Heart right ventricle (tissue), 16 donors: ENCODE data around the gene RTF1. TPM values are rescaled to one million over a fixed set of nuclear protein-coding genes. Genes with fewer than 3 reads are reported as not detected.

Experiments
- ATAC-seq, 8 donors: fragments of 200-7000 bp; cut with Tn5 transposase; one replicate each; pipeline ENCODE4 v1.9.1; 2020; ENCODE audit warnings: mild to moderate bottlenecking in 8 of 8, moderate library complexity in 8 of 8, moderate number of reproducible peaks in 1 of 8
- DNase-seq, 2 donors: peaks; one replicate each; pipeline ENCODE4 v3.0.0-alpha.2; 2020
- H3K27ac ChIP-seq, 10 donors: fragments of 200-600 bp; sonication (generic) in 2 of 10; one replicate each; pipeline versions ENCODE4 v1.5.0 to v1.8.0; 2020 to 2022; ENCODE audit warnings: mild to moderate bottlenecking in 3 of 10
- H3K27me3 ChIP-seq, 7 donors: fragments of 200-600 bp; one replicate each; pipeline ENCODE4 v1.8.0; 2021 to 2022; ENCODE audit warnings: mild to moderate bottlenecking in 2 of 7
- H3K36me3 ChIP-seq, 9 donors: fragments of 200-600 bp; sonication (generic) in 1 of 9; one replicate each; pipeline versions ENCODE4 v1.5.0 to v1.8.0; 2020 to 2022; ENCODE audit warnings: mild to moderate bottlenecking in 2 of 9
- H3K4me1 ChIP-seq, 9 donors: fragments of 200-600 bp; sonication (generic) in 1 of 9; one replicate each; pipeline versions ENCODE4 v1.5.0 to v1.8.0; 2020 to 2022; ENCODE audit warnings: mild to moderate bottlenecking in 4 of 9
- H3K4me3 ChIP-seq, 10 donors: fragments of 200-600 bp; sonication (generic) in 2 of 10; one replicate each; pipeline versions ENCODE4 v1.5.0 to v1.8.0; 2020 to 2022; ENCODE audit warnings: mild to moderate bottlenecking in 7 of 10, moderate library complexity in 2 of 10
- H3K9me3 ChIP-seq, 11 donors: fragments of 200-600 bp in 10 of 11; sonication (generic) in 2 of 11; one replicate each; pipeline versions ENCODE4 v1.5.0 to v1.8.0; 2013 to 2022; ENCODE audit warnings: mild to moderate bottlenecking in 2 of 11, control low read depth in 1 of 11, moderate library complexity in 1 of 11
- WGBS, 2 donors: extraction: QIAGEN DNeasy Blood & Tissue Kit; methylation state at CpG; one replicate each; pipeline ENCODE4 v1.1.7; 2013; ENCODE audit warnings: inconsistent platforms in 1 of 2; 5-methylcytosine and 5-hydroxymethylcytosine counted together
- intact Hi-C, 10 donors: fragments of 100-400 bp; cut with DNase I; formaldehyde crosslinking; loops; one replicate each; pipeline versions ENCODE4 v1.11.1 to v1.14.2; 2022
- polyA plus RNA-seq, 2 donors: library from polyadenylated mRNA; stranded (reverse); fragments of 200-250 nt; gene quantifications; one replicate each; pipeline ENCODE4 v1.2.3, GENCODE V29; 2013
- total RNA-seq, 10 donors: library from RNA; stranded (reverse); fragmentation: NEBNext Ultra II Directional in 3 of 10; extraction: Animal tissue kit (Norgen Biotek cat#: 25700) in 3 of 10; gene quantifications; one replicate each; pipeline versions ENCODE4 v1.2.1 to v1.2.4, GENCODE V29; 2021 to 2023
- TF ChIP-seq, protein P1 (sequence below), 9 donors: fragments of 200-600 bp; sonication (generic) in 2 of 9; IDR thresholded peaks; one replicate each; pipeline versions ENCODE4 v1.5.0 to v1.8.0; 2021 to 2022; ENCODE audit warnings: antibody characterized with exemption in 9 of 9, mild to moderate bottlenecking in 5 of 9, moderate library complexity in 1 of 9
- donor health status: Arrhythmogenic right ventricular cardiomyopathy.
- donor health status: ischemic (EF 13 %, LVEDD 7.1; RV severe dilation, severe dysfunction).
- donor health status: healthy with polysubstance abuse.
- donor health status: DM: no; HTN: yes; CAD: no.
- donor health status: DM: no; HTN: no; CAD: no.
- donor health status: ischemic (EF 25% LVEDD 6.9; RV normal size, moderate dysfunction).
- donor health status: ischemic (EF 25% LVEDD 5.7; RV mildly dilated, moderate dysfunction).
- donor health status: healthy.
- donor health status: DM: yes; HTN: yes; CAD: no.
- donor health status: Ischemic cardiomyopathy.
- donor health status: ischemic (EF 35%, LVEDD 5.7; RV mildly dilated, moderate dysfunction).
- donor health status: nonischemic (EF 11% LVEDD 7.7; RV severe dilation, severe dysfunction).
- donor health status: DM: yes; HTN: yes; CAD: no.
- donor health status: PGD.
- donor health status: ischemic (EF 29% LVEDD 5.4; RV normal size, mild dysfunction).
- donor health status: nonischemic (EF 23%, LVEDD 6.1; RV moderate dilation, normal function).

The RTF1 gene
- total and polyA plus RNA-seq, 12 donors, result 10.8 to 38.0 (median 30.7) TPM

- ATAC-seq (no peak), DNase-seq (no peak)
- H3K36me3 ChIP-seq, result peaks cover 4 to 82% (median 56%) of the 10 kb centered on the region in 9 donors
- TF ChIP-seq, protein P1, sequence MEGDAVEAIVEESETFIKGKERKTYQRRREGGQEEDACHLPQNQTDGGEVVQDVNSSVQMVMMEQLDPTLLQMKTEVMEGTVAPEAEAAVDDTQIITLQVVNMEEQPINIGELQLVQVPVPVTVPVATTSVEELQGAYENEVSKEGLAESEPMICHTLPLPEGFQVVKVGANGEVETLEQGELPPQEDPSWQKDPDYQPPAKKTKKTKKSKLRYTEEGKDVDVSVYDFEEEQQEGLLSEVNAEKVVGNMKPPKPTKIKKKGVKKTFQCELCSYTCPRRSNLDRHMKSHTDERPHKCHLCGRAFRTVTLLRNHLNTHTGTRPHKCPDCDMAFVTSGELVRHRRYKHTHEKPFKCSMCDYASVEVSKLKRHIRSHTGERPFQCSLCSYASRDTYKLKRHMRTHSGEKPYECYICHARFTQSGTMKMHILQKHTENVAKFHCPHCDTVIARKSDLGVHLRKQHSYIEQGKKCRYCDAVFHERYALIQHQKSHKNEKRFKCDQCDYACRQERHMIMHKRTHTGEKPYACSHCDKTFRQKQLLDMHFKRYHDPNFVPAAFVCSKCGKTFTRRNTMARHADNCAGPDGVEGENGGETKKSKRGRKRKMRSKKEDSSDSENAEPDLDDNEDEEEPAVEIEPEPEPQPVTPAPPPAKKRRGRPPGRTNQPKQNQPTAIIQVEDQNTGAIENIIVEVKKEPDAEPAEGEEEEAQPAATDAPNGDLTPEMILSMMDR (IDR thresholded peaks at IDR 0.05), result no peak
- H3K4me1 ChIP-seq, result peaks cover 0 to 8% (median 0%) of the 10 kb centered on the region in 9 donors
- H3K27me3 ChIP-seq, result no peaks in the 10 kb centered on the region
- H3K27ac ChIP-seq, result no peak overlapping the region
- no peak overlapping the region for H3K4me3 ChIP-seq
- WGBS, 2 donors, result 89 to 95% methylated on average over 12 of the region's 12 CpGs
- no peaks in the 10 kb centered on the region for H3K9me3 ChIP-seq
- intact Hi-C loops, result no loop called here
Observed at GRCh38 chr15:41480396-41481140, 63.7 kb downstream of the RTF1 start.

- WGBS, 2 donors, result 97 to 98% methylated on average over 9 of the region's 9 CpGs
- Histone ChIP-seq H3K27me3 (peaks cover 0 to 4% (median 0%) of the 10 kb centered on the region in 7 donors), H3K4me1 (peaks cover 0 to 8% (median 0%) of the 10 kb centered on the region in 9 donors), H3K9me3 (no peaks in the 10 kb centered on the region), H3K27ac (no peak overlapping the region), H3K4me3 (no peak overlapping the region), H3K36me3 (peaks cover 0 to 64% (median 38%) of the 10 kb centered on the region in 9 donors)
- ATAC-seq (no peak), DNase-seq (no peak)
- TF ChIP-seq, protein P1 (IDR thresholded peaks at IDR 0.05), result no peak
- intact Hi-C loops, result no loop called here
Observed at GRCh38 chr15:41482110-41482877, 65.4 kb downstream of the RTF1 start.

DNA sequence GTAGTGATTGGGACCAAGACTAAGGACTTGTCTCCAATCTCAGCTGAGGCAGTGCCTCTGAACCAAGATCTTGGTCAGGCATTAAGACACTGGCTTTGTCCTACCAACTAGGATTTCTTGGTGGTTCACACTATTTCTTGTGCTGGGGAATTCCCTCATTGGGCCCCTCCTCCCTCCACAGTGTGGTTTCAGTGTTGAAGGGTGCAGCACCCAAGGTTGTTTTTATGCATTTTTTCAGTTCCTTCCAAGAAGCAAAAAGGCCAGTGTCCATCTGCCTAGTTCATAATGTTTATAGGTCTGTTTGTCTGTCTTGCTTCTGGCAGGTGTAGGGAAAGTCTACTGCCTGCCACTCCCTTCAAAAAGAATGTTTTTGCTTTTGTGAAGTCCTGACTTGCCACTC, 66.2 kb downstream of the RTF1 start:
- peaks cover 0 to 4% (median 0%) of the 10 kb centered on the region in 7 donors for H3K27me3 ChIP-seq
- TF ChIP-seq, protein P1 (IDR thresholded peaks at IDR 0.05), result no peak
- no peak for DNase-seq
- no peaks in the 10 kb centered on the region for H3K9me3 ChIP-seq
- intact Hi-C loops, result no loop called here
- H3K4me3 ChIP-seq, result no peak overlapping the region
- no peak for ATAC-seq
- peaks cover 0 to 56% (median 32%) of the 10 kb centered on the region in 9 donors for H3K36me3 ChIP-seq
- peaks cover 0 to 8% (median 0%) of the 10 kb centered on the region in 9 donors for H3K4me1 ChIP-seq
- H3K27ac ChIP-seq, result no peak overlapping the region

DNA sequence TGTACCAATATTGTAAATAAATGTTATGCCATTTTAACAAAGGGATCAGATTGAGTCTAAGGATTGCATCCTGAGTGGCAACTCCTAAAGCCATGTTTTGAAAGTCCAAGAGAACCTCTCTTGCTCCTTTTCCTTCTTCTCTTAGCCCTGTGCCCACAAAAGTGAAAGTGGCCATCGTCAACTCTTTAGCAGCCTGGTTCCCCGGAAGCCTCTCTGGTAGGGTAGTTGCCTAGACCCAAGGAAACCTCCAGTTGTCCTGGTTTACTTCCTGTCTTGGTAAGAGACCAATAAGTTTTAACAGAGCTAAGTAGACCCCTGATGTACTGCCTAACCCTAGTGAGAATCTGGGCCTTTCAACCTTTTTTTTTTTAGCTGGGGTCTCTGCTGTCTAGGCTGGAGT, 66.6 kb downstream of the RTF1 start:
- TF ChIP-seq, protein P1 (IDR thresholded peaks at IDR 0.05), result no peak
- peaks cover 0 to 8% (median 0%) of the 10 kb centered on the region in 9 donors for H3K4me1 ChIP-seq

More for the DNA sequence above, 66.6 kb downstream of the RTF1 start:
- WGBS, 2 donors, result 91 to 93% methylated on average over 2 of the region's 2 CpGs
- peaks cover 0 to 52% (median 30%) of the 10 kb centered on the region in 9 donors for H3K36me3 ChIP-seq
- no peaks in the 10 kb centered on the region for H3K9me3 ChIP-seq
- H3K4me3 ChIP-seq, result no peak overlapping the region
- peaks cover 0 to 5% (median 0%) of the 10 kb centered on the region in 7 donors for H3K27me3 ChIP-seq
- no peak overlapping the region for H3K27ac ChIP-seq
- ATAC-seq (no peak), DNase-seq (no peak)
- intact Hi-C loops, result no loop called here
